Measurements from ENCODE around the gene CORT. TPM values are rescaled to one million over a fixed set of nuclear protein-coding genes. Genes with fewer than 3 reads are reported as not detected.

Gene CORT
- total RNA-seq, 1 experiment from 2014 or later, result not detected

DNA sequence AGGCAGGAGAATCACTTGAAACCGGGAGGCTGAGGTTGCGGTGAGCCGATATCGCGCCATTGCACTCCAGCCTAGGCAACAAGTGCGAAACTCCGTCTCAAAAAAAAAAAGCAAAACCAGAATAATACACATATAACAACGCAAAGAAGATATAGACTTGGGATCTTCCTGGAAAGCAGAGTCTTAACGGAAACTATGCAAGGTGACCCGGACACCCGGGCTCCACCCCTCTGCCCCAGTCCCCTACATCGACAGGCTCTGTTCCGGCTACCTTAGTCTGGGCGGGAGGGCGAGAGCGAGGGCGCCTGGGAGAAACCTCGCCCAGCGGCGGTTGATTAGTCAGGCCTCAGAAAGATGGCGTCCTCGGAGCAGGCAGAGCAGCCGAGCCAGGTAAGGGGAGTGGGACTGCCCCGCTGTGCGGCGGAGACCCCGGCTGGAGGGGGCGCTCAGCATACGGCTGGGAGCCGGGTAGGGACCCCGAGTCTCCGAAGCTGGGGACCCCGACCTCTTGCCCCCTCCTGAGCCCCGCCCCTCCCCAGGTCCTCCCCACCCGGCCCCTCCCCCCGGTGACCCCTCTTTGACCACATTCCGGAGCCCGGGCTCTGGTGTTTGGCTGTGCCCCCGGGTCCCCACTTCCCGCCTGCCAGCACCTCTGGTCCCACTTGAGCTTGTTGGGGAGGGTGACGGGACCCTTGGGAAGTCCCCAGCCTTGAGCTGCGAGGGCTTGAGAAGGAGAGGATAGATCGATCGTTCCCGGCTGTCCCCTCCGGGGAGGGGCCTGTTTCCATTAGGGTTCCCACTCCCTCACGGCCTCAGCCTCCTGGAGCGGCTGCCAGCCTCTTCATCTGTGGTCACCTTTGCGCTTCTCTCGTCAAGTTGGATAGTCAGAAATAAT, 25.0 kb downstream of the CORT start, which contains the start of gene PEX14:
TSS of gene PEX14 (plus strand) at position 338 of the 895 bp plus-strand sequence. CDS start at position 355, 17 bp downstream.
- peak; percentile 69 for DNase-seq (ENCODE audit: low spot score)

DNA sequence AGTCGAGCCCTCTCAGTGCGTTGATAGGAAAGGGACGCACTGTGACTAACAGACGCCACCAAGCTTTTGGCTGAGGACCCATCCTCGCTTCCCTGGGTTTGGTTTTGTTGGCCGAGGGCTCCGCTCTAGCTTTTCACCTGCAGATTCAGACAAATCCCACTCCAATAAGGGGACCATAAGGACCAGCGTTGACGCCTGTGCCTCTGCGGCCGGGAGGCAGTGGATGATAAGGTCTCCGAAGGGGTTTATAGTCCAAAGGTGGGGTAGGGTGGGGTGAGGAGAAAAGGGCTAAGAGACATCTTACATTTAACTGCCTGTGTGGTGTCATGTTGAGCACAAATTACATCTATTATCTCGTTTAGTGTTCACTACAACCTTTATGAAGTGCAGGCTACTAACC, 25.7 kb downstream of the CORT start:
- DNase-seq (ENCODE audit: low spot score), result no peak

DNA sequence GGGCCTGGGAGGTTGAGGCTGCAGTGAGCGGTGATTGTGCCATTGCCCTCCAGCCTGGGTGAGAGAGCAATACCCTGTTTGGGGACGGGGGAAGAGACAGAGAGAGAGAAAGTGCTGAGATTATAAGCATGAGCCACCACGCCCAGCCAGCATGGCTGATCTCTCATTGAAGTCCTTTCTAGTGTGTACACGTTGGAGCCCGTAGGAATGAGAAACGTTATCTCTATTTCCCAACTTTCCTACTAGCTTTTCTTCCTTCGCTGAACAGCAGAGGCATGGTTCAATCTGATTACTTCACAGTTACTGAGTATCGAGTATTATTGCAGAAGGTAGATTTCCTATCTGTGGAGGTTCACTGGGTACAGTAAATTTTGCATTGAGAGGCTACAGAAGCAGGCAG, 29.5 kb downstream of the CORT start:
- DNase-seq (ENCODE audit: low spot score), result no peak

DNA sequence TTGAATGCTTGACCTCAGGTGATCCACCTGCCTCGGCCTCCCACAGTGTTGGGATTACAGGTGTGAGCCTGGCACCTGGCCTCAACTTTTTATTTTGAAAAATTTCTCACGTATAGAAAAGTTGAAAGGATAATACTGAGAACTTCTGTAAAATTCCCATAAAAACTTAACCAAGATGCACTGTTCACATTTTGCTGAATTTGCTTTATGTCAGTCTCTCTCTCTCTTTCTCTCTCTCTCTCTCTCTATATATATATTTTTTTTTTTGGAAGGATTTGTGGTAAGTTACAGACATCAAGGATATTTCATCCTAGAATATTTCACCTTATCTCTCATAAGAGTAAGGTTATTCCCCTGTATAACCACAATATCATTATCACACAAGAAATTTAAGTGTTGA, 30.8 kb downstream of the CORT start:
- DNase-seq (ENCODE audit: low spot score), result no peak

DNA sequence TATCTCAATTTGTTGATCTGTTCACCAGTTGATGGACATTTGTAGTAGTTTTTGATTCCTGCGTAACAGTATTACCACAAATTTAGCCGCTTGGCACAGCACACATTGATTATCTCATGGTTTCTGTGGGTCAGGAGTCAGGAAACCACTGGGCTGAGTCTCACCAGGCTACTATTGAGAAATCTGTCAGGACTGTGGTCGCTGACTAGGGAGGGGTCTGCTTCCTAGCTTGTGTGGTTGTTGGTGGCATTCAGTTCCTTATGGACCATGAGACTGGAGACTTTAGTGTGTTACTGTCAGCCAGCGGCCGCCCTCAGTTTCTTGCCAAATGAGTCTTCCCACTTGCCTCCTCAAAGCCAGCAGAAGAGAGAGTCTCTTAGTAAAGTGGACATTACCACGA, 34.7 kb downstream of the CORT start:
- no peak for DNase-seq (ENCODE audit: low spot score)

DNA sequence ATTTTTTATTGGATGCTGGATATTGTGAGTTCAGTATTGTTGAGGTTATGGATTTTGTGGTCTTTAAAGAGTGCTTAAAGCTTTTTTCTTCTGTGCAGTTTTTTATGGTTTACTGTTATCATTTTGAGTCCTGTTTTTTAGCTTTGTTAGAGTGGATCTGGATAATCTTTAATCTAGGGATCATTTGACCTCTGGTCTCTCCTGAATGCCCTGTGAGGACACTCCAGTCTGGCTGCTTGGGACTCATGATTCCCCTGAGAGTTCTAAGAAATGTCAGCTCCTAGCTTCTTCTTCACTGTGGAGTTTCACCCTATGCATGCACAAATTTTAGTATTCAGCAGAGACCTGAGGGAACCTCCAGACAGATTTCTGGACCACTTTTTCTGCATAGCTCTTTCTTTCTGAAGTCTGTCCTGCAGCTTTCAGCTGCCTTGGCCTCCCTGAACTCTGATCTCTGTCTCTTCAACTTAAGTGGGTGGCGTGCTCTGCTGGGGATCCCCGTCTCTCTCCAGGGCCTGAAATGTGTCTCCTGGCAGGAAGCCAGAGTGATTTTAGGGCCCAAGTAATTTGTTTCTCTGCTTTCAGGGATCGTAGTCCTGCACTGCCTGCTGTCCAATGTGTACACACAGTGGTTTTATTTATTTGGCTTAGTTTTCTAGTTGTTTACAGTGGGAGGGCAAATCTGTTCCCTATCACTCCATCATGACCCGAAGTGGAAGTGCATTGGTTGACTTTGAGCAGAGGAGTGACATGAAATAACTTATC, 39.6 kb downstream of the CORT start:
- DNase-seq (ENCODE audit: low spot score), result no peak

DNA sequence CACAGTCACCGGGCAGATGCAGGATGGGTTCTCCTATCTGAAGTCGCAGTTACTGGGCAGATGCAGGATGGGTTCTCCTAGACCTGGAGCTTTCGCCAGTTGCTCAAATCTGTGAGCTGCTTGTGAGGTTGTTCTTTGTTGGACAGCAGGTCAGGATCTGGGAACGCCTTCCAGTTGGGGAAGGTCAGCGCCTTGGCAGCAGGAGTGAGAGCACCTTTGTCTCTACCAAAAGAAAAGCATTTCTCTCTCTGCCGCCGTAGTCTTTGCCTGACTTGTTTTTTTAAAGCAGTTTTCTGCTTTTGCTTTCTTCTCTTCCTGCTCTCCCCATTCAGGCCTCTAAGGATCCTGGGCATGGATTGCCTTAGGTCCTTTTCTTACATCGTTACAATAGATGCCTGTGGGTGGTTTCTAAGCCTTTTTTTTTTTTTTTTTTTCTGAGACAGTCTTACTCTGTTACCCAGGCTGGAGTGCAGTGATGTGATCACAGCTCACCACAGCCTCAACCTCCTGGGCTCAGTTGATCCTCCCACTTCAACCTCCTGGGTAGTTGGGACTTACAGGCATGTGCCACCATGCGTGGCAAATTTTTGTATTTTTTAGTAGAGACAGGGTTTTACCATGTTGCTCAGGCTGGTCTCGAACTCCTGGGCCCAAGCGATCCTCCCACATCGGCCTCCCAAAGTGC, 40.6 kb downstream of the CORT start:
- no peak for DNase-seq (ENCODE audit: low spot score)

DNA sequence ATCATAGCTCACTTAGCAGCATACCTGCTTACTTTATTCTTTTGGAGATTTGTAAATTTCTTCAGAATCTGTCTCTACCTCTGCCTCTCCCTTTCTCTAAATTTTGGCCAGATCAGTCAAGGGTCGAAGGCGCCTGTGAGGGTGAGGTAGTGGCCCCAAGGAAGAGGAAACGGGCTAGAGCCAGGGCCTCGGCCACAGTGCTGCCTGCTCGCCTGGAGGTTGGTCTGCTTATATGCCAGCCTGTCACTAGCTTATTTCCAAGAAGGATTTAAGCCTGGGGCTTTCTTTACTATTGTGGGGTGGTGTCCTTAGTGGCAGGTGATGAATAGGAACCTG, 44.6 kb downstream of the CORT start:
- no peak for DNase-seq (ENCODE audit: low spot score)

DNA sequence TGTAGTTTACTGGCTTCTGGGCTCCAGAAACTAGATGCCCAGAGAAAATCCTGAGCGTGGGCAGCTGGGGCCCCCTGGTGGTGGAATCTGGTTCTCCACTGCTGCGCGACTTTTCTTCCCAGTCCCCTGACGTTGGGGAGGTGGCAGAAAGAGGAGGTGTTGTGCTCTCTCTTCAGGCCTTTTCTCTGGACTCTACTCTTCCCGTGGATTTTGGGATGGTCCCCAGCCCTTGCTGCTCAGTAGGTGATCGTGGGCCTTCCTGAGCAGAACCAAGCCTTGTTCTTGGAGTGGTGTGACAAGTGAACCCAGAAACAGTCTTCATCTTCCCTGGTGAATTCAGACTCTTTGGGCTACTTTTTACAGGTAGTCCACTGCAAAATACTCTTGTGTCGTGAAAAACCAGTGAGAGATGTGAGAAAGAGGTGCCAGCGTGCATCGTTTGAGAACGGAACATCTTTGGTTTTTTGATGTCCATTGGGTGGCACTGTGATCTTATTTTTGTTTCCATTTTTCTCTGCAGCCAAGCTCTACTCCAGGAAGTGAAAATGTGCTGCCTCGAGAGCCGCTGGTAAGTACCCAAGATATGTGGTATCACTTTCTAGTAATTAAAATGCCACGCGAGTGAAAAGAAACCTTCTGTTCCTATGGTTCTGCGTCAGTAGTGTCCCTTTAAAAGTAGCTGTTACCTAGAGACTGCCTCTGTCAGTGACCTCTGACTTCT, 45.1 kb downstream of the CORT start:
- peak; percentile 54 for DNase-seq (ENCODE audit: low spot score)

DNA sequence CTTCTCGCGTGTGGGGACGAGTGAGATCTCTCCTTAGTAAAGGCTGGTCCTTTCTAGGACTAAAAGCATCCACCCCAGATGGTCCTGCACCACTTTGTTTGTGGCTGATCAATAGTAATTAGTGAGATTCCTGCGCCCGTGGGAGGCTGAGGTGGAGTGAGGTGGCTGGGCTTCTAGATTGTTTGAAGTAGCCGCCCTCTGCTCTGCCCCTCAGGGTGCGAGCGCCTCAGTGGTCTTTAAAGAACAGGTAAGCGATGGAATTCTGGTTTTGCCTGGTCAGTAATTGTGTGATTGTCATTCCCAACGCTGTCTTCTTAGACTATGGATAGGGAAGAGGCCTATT, 45.6 kb downstream of the CORT start:
- DNase-seq (ENCODE audit: low spot score), result no peak

DNA sequence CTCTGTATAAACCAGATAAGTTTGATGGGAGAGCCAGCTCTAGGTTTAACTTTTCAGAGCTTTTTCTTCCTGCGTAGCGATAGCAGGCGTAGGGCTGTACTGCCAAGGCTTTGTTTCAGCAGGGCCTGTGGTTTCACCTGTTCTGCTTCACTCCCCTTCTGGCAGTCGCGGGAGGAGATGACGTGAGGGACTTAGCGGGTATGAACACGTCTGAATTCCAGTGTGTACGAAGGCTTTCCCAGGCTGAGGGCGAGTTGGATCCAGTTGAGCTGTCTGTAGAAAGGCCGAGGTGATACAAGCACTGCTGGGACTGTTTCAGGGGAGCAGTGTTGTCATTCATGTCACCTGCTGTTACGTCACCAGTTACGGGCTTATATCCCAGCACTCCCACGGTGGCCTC, 46.1 kb downstream of the CORT start:
- DNase-seq (ENCODE audit: low spot score), result no peak

DNA sequence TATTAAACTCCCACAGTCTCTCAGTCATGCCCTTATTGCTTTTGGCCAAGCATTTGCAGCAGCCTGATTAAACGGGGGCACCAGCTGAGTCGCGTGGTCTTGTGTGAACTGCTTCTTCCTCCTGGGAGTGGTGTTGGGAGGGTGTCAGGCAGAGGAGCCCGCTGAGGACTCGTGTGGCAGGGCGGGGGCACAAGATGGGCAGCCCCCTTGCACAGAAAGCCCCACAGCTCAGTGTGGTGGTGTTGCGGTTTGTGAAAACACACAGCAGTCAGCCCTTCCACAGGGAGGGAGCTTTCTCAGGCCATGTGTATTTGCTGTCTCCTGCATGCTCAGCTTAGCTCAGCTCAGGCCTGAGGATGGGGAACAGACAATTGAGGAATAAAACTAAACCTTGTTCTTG, 47.3 kb downstream of the CORT start:
- no peak for DNase-seq (ENCODE audit: low spot score)

DNA sequence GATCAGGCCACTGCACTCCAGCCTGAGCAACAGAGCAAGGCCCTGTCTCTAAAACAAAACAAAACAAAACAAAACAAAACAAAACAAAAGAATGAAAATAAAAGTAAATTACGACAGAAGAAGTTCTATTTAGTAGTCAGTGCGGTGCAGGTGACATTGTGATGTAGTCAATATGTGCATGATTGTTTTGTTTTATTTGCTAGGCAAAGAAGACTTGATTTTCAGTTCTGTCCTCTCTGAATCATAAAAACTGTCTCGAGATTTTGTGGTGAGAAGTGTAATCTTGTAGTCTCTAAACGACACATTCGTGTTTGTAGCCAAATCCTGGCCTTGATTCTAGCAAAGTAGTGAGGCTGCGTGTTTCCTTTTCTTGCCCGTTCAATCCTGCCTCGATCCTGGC, 48.4 kb downstream of the CORT start:
- no peak for DNase-seq (ENCODE audit: low spot score)

Other genes with a start within 250 kb of the CORT start
- 16.1 and 18.9 TPM in 2 replicates for gene KIF1B, start 239.5 kb upstream of the CORT start, total RNA-seq (2014; rRNA removed; shearing (Covaris generic))
- 114 and 146 TPM in 2 replicates for gene PGD, start 51.0 kb upstream of the CORT start, total RNA-seq (2014; rRNA removed; shearing (Covaris generic))
- gene CENPS, start 19.6 kb upstream of the CORT start, total RNA-seq (2014; rRNA removed; shearing (Covaris generic)), result 11.6 and 15.2 TPM in 2 replicates
- gene DFFA, start 22.5 kb downstream of the CORT start, total RNA-seq (2014; rRNA removed; shearing (Covaris generic)), result 29.9 and 31.3 TPM in 2 replicates
- 5.9 and 14.3 TPM in 2 replicates for gene PEX14, start 24.9 kb downstream of the CORT start, total RNA-seq (2014; rRNA removed; shearing (Covaris generic))

All from A172 (cell line).